DMS79 treated with DMSO at 0.1 percent for 48 hours (cell line): Measurements from ENCODE around the gene LEFTY1.
"Not testable (repeated sequence)": the region's sequence is repeated elsewhere in the genome, so short reads cannot be mapped to it uniquely, and the experiment has no call there.

Experiments
- DNase-seq: peaks from one replicate; lab custom pipeline; 2025; lab: John Stamatoyannopoulos, UW

The LEFTY1 gene

GRCh38 chr1:225887554-225888288 is 1.2 kb downstream of the LEFTY1 start:
- DNase-seq, result not testable (repeated sequence)

DNA sequence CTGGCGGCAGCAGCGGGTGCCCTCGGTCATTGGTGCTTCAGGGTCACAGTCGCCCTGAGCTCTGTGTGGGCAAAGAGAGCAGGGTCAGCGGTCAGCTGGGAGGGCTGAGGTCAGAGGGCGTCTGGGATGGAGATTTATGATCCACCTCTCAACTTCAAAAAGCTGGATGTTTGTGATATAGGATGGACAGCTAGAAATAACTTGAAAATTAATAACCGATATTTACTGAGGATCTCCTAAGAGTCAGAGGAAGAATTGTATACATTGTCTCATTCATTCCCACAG is 2.0 kb downstream of the LEFTY1 start:
- no peak for DNase-seq

GRCh38 chr1:225886159-225887029 is 2.6 kb downstream of the LEFTY1 start:
- no peak for DNase-seq

DNA sequence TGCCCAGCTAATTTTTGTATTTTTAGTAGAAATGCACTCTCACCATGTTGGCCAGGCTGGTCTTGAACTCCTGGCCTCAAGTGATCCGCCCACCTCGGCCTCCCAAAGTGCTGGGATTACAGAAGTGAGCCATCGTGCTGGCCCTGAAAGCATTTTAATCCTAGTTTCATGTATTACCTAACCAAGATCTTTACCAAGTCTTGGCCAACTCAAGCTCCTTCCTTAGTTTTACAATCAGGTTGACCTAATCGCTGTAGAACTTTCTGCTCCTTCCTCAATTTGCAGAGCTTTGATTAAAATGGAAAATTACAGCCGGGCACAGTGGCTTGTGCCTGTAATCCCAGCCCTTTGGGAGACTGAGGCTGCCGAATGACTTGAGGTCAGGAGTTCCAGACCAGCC is 3.6 kb downstream of the LEFTY1 start:
- DNase-seq, result no peak

DNA sequence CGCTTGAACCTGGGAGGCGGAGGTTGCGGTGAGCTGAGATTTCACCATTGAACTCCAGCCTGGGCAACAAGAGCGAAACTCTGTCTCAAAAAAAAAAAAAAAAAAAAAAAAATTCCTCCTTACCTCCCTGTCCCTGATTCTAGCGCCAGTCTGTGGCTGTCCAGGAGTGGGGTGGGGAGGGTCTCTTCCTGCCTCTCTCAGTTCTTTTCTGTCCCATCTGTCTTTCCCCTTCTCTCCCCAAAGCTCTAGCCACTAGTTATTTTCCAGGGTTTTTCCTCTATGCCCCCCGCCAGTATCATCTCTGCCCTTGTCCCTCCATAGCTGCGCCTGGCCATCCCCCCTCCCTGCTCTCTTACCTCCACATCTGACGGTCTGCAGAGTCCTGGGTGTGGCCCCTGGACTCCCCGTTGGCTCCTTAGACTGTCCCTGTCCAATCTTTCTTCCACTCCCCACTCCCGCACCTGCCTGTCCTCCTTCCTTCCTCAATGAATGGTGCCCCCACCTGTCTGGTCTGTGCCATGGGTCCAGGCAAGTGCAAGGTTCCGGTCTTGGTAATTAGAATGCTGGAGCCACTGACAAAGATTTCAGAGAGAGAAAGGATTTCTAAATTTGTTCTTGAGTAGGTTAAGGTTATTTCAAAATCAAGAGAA is 5.2 kb downstream of the LEFTY1 start:
- DNase-seq, result no peak

DNA sequence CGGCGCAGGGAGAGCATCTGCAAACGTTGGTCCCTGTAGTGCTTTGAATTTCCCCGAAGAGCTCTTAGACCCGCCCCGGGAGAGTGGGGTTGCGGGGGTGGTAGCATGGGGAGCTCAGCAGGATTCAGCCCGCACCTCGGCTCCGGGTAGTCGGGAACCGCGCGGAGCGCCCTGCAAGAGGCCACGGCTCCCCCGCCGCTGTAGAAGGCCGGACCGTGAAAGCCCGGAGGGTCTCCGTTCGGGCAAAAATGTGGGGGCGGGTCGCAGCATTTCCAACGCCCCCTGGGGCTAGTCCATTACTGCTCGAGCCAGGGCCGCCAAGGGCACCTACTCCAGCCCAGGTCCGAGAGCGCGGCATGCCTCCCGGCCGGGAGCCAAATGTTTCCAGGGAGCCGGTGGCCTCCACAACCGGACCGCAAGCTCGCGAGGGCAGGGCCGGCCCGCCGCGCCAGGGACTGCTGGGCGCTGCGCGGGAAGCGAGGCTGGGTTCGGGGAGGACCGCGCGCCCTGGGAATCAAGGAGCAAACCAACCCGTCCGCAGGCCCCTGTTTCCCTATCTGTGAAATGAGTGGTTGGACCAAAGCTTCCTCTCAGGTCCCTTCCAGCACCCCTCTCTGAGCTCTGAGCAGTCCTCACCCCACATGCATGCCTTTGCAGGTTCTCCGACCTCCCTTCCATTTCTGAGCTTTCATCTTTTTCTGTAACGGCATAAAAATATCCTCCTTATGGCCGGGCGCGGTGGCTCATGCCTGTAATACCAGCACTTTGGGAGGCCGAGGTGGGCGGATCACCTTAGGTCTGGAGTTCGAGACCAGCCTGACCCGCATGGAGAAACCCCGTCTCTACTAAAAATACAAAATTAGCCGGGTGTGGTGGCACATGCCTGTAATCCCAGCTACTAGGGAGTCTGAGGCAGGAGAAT is 6.0 kb downstream of the LEFTY1 start:
- DNase-seq, result no peak

DNA sequence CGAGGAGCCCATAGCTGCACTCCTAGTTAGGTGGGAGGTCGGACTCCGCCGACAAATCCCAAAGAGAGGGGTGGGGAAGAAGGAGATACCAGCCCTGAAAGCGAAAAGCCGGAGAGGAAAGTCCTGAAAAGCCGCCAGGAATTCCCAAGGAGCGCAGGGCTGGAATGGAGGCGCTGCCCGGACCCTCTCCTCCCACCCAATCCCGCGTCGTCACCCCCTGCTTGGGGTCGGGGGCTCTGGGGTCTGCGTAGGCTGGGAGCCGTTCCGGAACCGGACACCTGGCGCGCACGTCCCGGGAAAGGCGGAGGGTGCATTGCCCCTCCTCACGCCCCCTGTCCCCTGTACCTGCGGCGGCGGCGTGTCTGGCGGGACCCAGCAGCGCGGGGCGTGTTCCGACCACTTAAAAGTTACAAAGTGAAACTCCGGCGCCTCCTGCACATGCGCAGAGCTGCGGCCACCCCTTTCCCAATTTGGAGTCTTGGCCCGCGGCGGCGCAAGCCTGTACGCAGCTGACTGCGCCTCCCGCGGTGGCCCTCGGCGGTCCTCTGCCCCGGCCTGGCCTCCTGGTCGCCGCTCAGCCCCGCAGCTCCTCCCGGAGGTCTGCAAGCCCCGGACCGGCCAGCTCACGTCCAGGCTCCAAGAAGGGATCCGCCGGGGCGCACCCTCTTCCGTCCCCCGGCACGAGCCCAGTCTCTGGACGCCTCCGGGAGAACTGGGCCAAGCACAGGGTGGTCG is 6.8 kb downstream of the LEFTY1 start, which contains the start of gene TMEM63A:
TSS of gene TMEM63A (minus strand) at position 422 of the 735 bp plus-strand sequence. CDS start 4,800 bp downstream, outside the sequence.
- DNase-seq, result peak; percentile 67

GRCh38 chr1:225881081-225881958 is 7.6 kb downstream of the LEFTY1 start:
- DNase-seq, result no peak

GRCh38 chr1:225880636-225881035 is 8.3 kb downstream of the LEFTY1 start:
- no peak for DNase-seq

- DNase-seq, result no peak
Measured at GRCh38 chr1:225880222-225880588, 8.7 kb downstream of the LEFTY1 start.

GRCh38 chr1:225879521-225880221 is 9.3 kb downstream of the LEFTY1 start:
- DNase-seq, result no peak

DNA sequence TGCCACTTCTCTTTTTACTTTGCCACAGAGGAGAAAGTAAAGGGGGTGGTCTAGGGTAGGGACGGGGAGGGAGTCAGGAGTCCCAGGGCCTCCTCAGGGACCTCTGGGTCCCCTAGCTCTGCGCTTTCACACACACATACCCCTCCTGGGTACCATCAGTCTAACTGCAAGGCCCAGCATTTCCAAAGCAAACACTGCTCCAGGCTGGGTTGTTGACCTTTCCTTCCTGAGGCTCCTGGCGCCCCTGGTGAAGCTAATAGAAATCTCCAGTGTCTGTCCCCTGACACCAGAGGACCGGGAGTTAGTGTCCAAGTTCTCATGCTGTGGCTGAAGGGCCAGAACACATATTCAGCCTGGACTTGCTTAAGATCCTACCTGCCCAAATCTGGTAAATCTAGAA is 10.7 kb downstream of the LEFTY1 start:
- DNase-seq, result no peak

GRCh38 chr1:225877580-225877979 is 11.4 kb downstream of the LEFTY1 start:
- DNase-seq, result peak; percentile 21

DNA sequence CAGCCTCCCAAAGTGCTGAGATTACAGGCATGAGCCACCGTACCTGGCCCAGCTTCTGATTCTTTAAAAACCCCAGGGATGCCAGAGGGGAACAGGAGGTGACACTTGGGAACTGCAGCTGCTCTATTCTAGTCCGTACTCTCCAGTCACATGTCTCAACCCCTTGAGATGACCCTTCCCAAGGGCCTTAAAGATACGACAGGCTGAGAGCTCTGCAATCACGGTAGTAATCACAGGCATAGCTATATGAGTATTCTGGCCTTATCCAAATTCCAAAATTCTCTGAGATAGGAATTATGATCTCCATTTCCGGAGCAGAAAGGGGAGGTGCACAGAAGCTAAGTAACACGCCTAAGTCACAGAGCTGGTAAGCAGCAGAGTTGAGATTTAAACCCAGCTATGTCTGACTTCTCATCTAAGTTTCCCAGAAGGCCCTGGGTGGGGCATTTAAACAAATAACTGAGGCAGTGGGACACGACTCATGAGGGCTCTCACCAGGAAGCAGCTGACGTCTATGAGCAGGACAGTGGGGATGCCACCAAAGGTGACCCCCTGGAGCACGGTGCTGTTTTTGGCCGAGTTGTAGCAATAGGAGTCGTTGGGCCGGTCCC is 11.9 kb downstream of the LEFTY1 start:
- no peak for DNase-seq

GRCh38 chr1:225875044-225875815 is 13.7 kb downstream of the LEFTY1 start:
- peak; percentile 54 for DNase-seq

DNA sequence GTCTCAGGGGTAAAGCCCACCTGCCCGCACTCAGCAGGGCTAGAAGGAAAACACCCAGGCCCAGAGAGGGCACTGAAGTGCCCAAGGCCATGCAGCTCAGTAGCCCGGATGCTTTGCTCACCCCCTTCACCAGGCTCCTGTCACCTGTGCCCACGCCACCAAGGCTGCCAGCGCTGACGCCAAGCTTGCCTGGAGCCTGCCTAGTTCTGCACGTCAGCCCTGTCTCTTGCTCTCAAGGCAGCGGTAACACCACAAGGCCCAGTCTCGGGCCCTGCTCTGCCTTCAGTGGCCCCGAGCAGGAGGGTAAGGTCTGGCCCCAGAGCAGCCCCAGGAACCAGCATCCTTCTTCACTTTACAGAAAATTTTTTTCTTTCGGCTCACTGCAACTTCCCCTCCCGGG is 14.5 kb downstream of the LEFTY1 start:
- no peak for DNase-seq

GRCh38 chr1:225873281-225873850 is 15.6 kb downstream of the LEFTY1 start:
- no peak for DNase-seq

- no peak for DNase-seq
Measured at GRCh38 chr1:225872075-225872430, 16.9 kb downstream of the LEFTY1 start.
